Muscle layer of duodenum (tissue), 2 donors: ENCODE measurements around the gene GATD1.

Source experiments
- H3K27ac ChIP-seq: one replicate; pipeline ENCODE4 v1.7.0; 2013; ENCODE audit warnings: mild to moderate bottlenecking, low read length
- H3K27me3 ChIP-seq: one replicate; pipeline ENCODE4 v1.7.0; 2013; ENCODE audit warnings: low read depth, mild to moderate bottlenecking, control low read depth, low read length
- H3K36me3 ChIP-seq, 2 donors: one replicate each; pipeline ENCODE4 v1.7.0; 2013; ENCODE audit warnings: low read length in 2 of 2, control low read depth in 1 of 2, mild to moderate bottlenecking in 1 of 2; ENCODE audit not compliant: insufficient read depth in 2 of 2, control insufficient read depth in 1 of 2
- H3K4me1 ChIP-seq, 2 donors: one replicate each; pipeline ENCODE4 v1.7.0; 2013; ENCODE audit warnings: low read length in 2 of 2, mild to moderate bottlenecking in 2 of 2, control low read depth in 1 of 2, moderate library complexity in 1 of 2; ENCODE audit not compliant: insufficient read depth in 2 of 2, control insufficient read depth in 1 of 2
- H3K4me3 ChIP-seq, 2 donors: one replicate each; pipeline ENCODE4 v1.7.0; 2013; ENCODE audit warnings: low read length in 2 of 2, low read depth in 1 of 2, mild to moderate bottlenecking in 1 of 2
- H3K9me3 ChIP-seq, 2 donors: one replicate each; pipeline ENCODE4 v1.7.0; 2013; ENCODE audit warnings: low read length in 2 of 2, control low read depth in 1 of 2, mild to moderate bottlenecking in 1 of 2; ENCODE audit not compliant: control insufficient read depth in 1 of 2
- donor health status: healthy.

Gene GATD1

GRCh38 chr11:783581-784015, 6.3 kb upstream of the GATD1 start:
- H3K36me3 ChIP-seq, result no peaks in the 10 kb centered on the region
- no peak overlapping the region for H3K4me3 ChIP-seq
- no peak overlapping the region for H3K27ac ChIP-seq
- peaks cover 0 to 10% of the 10 kb centered on the region in 2 donors for H3K4me1 ChIP-seq
- no peaks in the 10 kb centered on the region for H3K9me3 ChIP-seq
- no peaks in the 10 kb centered on the region for H3K27me3 ChIP-seq

GRCh38 chr11:782264-783174, 5.2 kb upstream of the GATD1 start:
- no peaks in the 10 kb centered on the region for H3K36me3 ChIP-seq
- H3K27ac ChIP-seq, result no peak overlapping the region
- H3K27me3 ChIP-seq, result no peaks in the 10 kb centered on the region
- H3K4me1 ChIP-seq, result peaks cover 0 to 15% of the 10 kb centered on the region in 2 donors
- H3K9me3 ChIP-seq, result no peaks in the 10 kb centered on the region
- no peak overlapping the region for H3K4me3 ChIP-seq

GRCh38 chr11:779955-780532, 2.8 kb upstream of the GATD1 start:
- Histone ChIP-seq H3K9me3 (no peaks in the 10 kb centered on the region), H3K27me3 (no peaks in the 10 kb centered on the region), H3K36me3 (no peaks in the 10 kb centered on the region), H3K27ac (no peak overlapping the region), H3K4me1 (peaks cover 4 to 33% of the 10 kb centered on the region in 2 donors), H3K4me3 (no peak overlapping the region)

- no peak overlapping the region for H3K27ac ChIP-seq
Measured at GRCh38 chr11:778976-779954, 2.0 kb upstream of the GATD1 start.

GRCh38 chr11:776561-777287, 563 bp downstream of the GATD1 start:
- H3K36me3 ChIP-seq, result peaks cover 0 to 18% of the 10 kb centered on the region in 2 donors
- no peaks in the 10 kb centered on the region for H3K27me3 ChIP-seq
- peak overlapping the region; percentile 59 to 88 for H3K4me3 ChIP-seq
- peaks cover 4 to 42% of the 10 kb centered on the region in 2 donors for H3K4me1 ChIP-seq
- no peak overlapping the region for H3K27ac ChIP-seq
- H3K9me3 ChIP-seq, result no peaks in the 10 kb centered on the region

More at GRCh38 chr11:778976-779954, 2.0 kb upstream of the GATD1 start:
- no peak overlapping the region for H3K4me3 ChIP-seq
- H3K36me3 ChIP-seq, result no peaks in the 10 kb centered on the region
- H3K9me3 ChIP-seq, result no peaks in the 10 kb centered on the region
- H3K27me3 ChIP-seq, result no peaks in the 10 kb centered on the region
- peaks cover 4 to 37% of the 10 kb centered on the region in 2 donors for H3K4me1 ChIP-seq

- Histone ChIP-seq H3K9me3 (no peaks in the 10 kb centered on the region), H3K36me3 (peaks cover 0 to 22% of the 10 kb centered on the region in 2 donors), H3K4me3 (peak overlapping the region; percentile 59 to 88), H3K27ac (no peak overlapping the region), H3K27me3 (no peaks in the 10 kb centered on the region), H3K4me1 (peaks cover 4 to 42% of the 10 kb centered on the region in 2 donors)
Measured at GRCh38 chr11:776263-776560, 1.1 kb downstream of the GATD1 start.

GRCh38 chr11:774873-775592, 2.3 kb downstream of the GATD1 start:
- Histone ChIP-seq H3K4me3 (no peak overlapping the region), H3K4me1 (peaks cover 4 to 42% of the 10 kb centered on the region in 2 donors), H3K27ac (no peak overlapping the region), H3K27me3 (no peaks in the 10 kb centered on the region), H3K9me3 (no peaks in the 10 kb centered on the region), H3K36me3 (peaks cover 8 to 34% of the 10 kb centered on the region in 2 donors)

- Histone ChIP-seq H3K4me3 (no peak overlapping the region), H3K36me3 (peaks cover 12 to 37% of the 10 kb centered on the region in 2 donors), H3K9me3 (no peaks in the 10 kb centered on the region), H3K27ac (no peak overlapping the region), H3K27me3 (no peaks in the 10 kb centered on the region), H3K4me1 (peaks cover 4 to 42% of the 10 kb centered on the region in 2 donors)
Measured at GRCh38 chr11:773830-774229, 3.5 kb downstream of the GATD1 start.

GRCh38 chr11:773425-773824, 3.9 kb downstream of the GATD1 start:
- Histone ChIP-seq H3K4me1 (peaks cover 4 to 41% of the 10 kb centered on the region in 2 donors), H3K9me3 (no peaks in the 10 kb centered on the region), H3K4me3 (no peak overlapping the region), H3K36me3 (peaks cover 12 to 37% of the 10 kb centered on the region in 2 donors), H3K27me3 (no peaks in the 10 kb centered on the region), H3K27ac (no peak overlapping the region)
